ENCODE data around the gene MAMLD1.

Gene MAMLD1

GRCh38 chrX:150365990-150366911 is 3.1 kb downstream of the MAMLD1 start:
- no peaks in the 10 kb centered on the region for H4K20me1 ChIP-seq (ENCODE audit: insufficient read depth, low read length)
- TF ChIP-seq EZH2 (IDR thresholded peaks at IDR 0.05; ENCODE audit: borderline replicate concordance, low read length) (no peak), CTCF (IDR thresholded peaks at IDR 0.05; ENCODE audit: low read length) (no peak)
- no peaks in the 10 kb centered on the region for H3K9me2 ChIP-seq (ENCODE audit: low read depth, low read length)
- no peaks in the 10 kb centered on the region for H3K9me3 ChIP-seq (ENCODE audit: low read length)
- H3F3A ChIP-seq (ENCODE audit: insufficient read depth, low read length), result no peaks in the 10 kb centered on the region
- no peak overlapping the region for H2AFZ ChIP-seq (ENCODE audit: low read length)
- H3K79me2 ChIP-seq (ENCODE audit: insufficient read depth, low read length), result no peaks in the 10 kb centered on the region
- H3K4me3 ChIP-seq (ENCODE audit: low read depth, low read length, poor library complexity, severe bottlenecking), result no peak overlapping the region
- H3K4me2 ChIP-seq (ENCODE audit: low read length), result peak overlapping the region; percentile 12; the same call in 1 of the 2 replicates
- H3K36me3 ChIP-seq (ENCODE audit: insufficient read depth, low read length), result no peaks in the 10 kb centered on the region
- H3K27me3 ChIP-seq (ENCODE audit: insufficient read depth, low read length), result no peaks in the 10 kb centered on the region
- H3K27ac ChIP-seq (ENCODE audit: low read depth, low read length, poor library complexity, severe bottlenecking), result no peak overlapping the region
- no peaks in the 10 kb centered on the region for H3K4me1 ChIP-seq (ENCODE audit: insufficient read depth, low read length, severe bottlenecking)
- no peak overlapping the region for H3K9ac ChIP-seq (ENCODE audit: low read length)

DNA sequence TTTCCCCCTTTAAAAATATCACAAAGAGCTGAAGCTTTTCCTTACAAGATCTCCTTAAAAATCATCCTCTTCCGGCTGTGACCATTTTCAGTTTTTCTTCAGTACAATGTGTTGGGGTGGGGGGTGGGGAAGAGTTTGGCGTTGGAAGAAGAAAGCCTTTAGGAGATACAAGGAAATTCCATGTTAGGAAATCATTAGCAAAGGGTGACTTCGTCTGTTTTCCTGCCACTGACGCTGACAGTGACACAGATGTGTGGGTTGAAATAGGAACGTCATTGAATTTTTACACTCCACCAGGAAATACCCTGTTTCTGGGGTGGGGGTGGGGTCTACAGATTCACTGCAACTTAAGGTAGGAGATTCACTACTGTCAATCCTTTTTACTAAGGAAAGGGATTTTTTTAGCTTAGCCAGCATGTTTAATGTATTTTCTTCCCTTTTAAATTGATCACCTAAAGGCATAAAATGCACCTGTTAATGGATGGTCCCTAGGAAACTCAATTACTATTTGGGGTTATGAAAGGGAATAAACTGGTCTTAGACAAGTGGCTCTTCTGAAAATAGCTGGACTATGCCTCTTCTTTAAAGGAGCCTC is 3.9 kb downstream of the MAMLD1 start:
- H3K9me2 ChIP-seq (ENCODE audit: low read depth, low read length), result no peaks in the 10 kb centered on the region
- no peak overlapping the region for H3K27ac ChIP-seq (ENCODE audit: low read depth, low read length, poor library complexity, severe bottlenecking)
- no peak overlapping the region for H3K9ac ChIP-seq (ENCODE audit: low read length)
- H3K4me2 ChIP-seq (ENCODE audit: low read length), result no peak overlapping the region
- no peaks in the 10 kb centered on the region for H3K79me2 ChIP-seq (ENCODE audit: insufficient read depth, low read length)
- no peaks in the 10 kb centered on the region for H3K27me3 ChIP-seq (ENCODE audit: insufficient read depth, low read length)
- H3K36me3 ChIP-seq (ENCODE audit: insufficient read depth, low read length), result no peaks in the 10 kb centered on the region
- no peaks in the 10 kb centered on the region for H3K9me3 ChIP-seq (ENCODE audit: low read length)
- TF ChIP-seq CTCF (IDR thresholded peaks at IDR 0.05; ENCODE audit: low read length) (no peak), EZH2 (IDR thresholded peaks at IDR 0.05; ENCODE audit: borderline replicate concordance, low read length) (no peak)
- no peak overlapping the region for H2AFZ ChIP-seq (ENCODE audit: low read length)
- no peaks in the 10 kb centered on the region for H4K20me1 ChIP-seq (ENCODE audit: insufficient read depth, low read length)
- no peaks in the 10 kb centered on the region for H3K4me1 ChIP-seq (ENCODE audit: insufficient read depth, low read length, severe bottlenecking)
- no peak overlapping the region for H3K4me3 ChIP-seq (ENCODE audit: low read depth, low read length, poor library complexity, severe bottlenecking)
- H3F3A ChIP-seq (ENCODE audit: insufficient read depth, low read length), result no peaks in the 10 kb centered on the region

GRCh38 chrX:150370589-150371312 is 7.6 kb downstream of the MAMLD1 start:
- H3K79me2 ChIP-seq (ENCODE audit: insufficient read depth, low read length), result no peaks in the 10 kb centered on the region
- TF ChIP-seq EZH2 (IDR thresholded peaks at IDR 0.05; ENCODE audit: borderline replicate concordance, low read length) (no peak), CTCF (IDR thresholded peaks at IDR 0.05; ENCODE audit: low read length) (no peak)

More at GRCh38 chrX:150370589-150371312, 7.6 kb downstream of the MAMLD1 start:
- no peaks in the 10 kb centered on the region for H3K9me2 ChIP-seq (ENCODE audit: low read depth, low read length)
- no peak overlapping the region for H2AFZ ChIP-seq (ENCODE audit: low read length)
- H3K9me3 ChIP-seq (ENCODE audit: low read length), result no peaks in the 10 kb centered on the region
- no peak overlapping the region for H3K4me2 ChIP-seq (ENCODE audit: low read length)
- H3K27me3 ChIP-seq (ENCODE audit: insufficient read depth, low read length), result no peaks in the 10 kb centered on the region
- H3K27ac ChIP-seq (ENCODE audit: low read depth, low read length, poor library complexity, severe bottlenecking), result no peak overlapping the region
- no peaks in the 10 kb centered on the region for H3K4me1 ChIP-seq (ENCODE audit: insufficient read depth, low read length, severe bottlenecking)
- H3K4me3 ChIP-seq (ENCODE audit: low read depth, low read length, poor library complexity, severe bottlenecking), result no peak overlapping the region
- no peaks in the 10 kb centered on the region for H4K20me1 ChIP-seq (ENCODE audit: insufficient read depth, low read length)
- no peaks in the 10 kb centered on the region for H3K36me3 ChIP-seq (ENCODE audit: insufficient read depth, low read length)
- no peaks in the 10 kb centered on the region for H3F3A ChIP-seq (ENCODE audit: insufficient read depth, low read length)
- H3K9ac ChIP-seq (ENCODE audit: low read length), result no peak overlapping the region

Measured in OCI-LY1 (cell line).